GM11168 (cell line): ENCODE measurements around the gene GABBR1.

Experiments
- in situ Hi-C: fragments of 300-500 bp; cut with MboI; formaldehyde crosslinking; loops from one replicate; pipeline ENCODE4 v1.12.0; 2022; ENCODE audit warnings: low sequenced_read_pairs; ENCODE audit not compliant: unreplicated experiment

GABBR1 gene

GRCh38 chr6:29530671-29531310 lies 102.2 kb downstream of the GABBR1 start:
- in situ Hi-C loops = no loop called here

- in situ Hi-C loops = no loop called here
These were observed 103.0 kb downstream of the GABBR1 start for GRCh38 chr6:29529956-29530355.

- in situ Hi-C loops = no loop called here
These were observed 103.9 kb downstream of the GABBR1 start for GRCh38 chr6:29528988-29529560.

- in situ Hi-C loops = no loop called here
These were observed 104.6 kb downstream of the GABBR1 start for GRCh38 chr6:29528300-29528931.

GRCh38 chr6:29527564-29527963 lies 105.4 kb downstream of the GABBR1 start:
- in situ Hi-C loops = no loop called here

GRCh38 chr6:29527126-29527525 lies 105.9 kb downstream of the GABBR1 start:
- in situ Hi-C loops = no loop called here

- in situ Hi-C loops = no loop called here
These were observed 107.7 kb downstream of the GABBR1 start for GRCh38 chr6:29525311-29525639.

GRCh38 chr6:29524444-29525310 lies 108.3 kb downstream of the GABBR1 start:
- in situ Hi-C loops = no loop called here

GRCh38 chr6:29524044-29524443 lies 108.9 kb downstream of the GABBR1 start:
- in situ Hi-C loops = no loop called here

GRCh38 chr6:29522227-29522626 lies 110.8 kb downstream of the GABBR1 start:
- in situ Hi-C loops = no loop called here

- in situ Hi-C loops = no loop called here
These were observed 111.8 kb downstream of the GABBR1 start for GRCh38 chr6:29521006-29521680.

- in situ Hi-C loops = no loop called here
These were observed 112.8 kb downstream of the GABBR1 start for GRCh38 chr6:29520232-29520631.

- in situ Hi-C loops = no loop called here
These were observed 113.5 kb downstream of the GABBR1 start for GRCh38 chr6:29519291-29520010.

GRCh38 chr6:29517728-29518440 lies 115.1 kb downstream of the GABBR1 start:
- in situ Hi-C loops = no loop called here

GRCh38 chr6:29517245-29517644 lies 115.7 kb downstream of the GABBR1 start:
- in situ Hi-C loops = no loop called here

- in situ Hi-C loops = no loop called here
These were observed 116.9 kb downstream of the GABBR1 start for GRCh38 chr6:29516108-29516507.

GRCh38 chr6:29510746-29511300 lies 122.2 kb downstream of the GABBR1 start:
- in situ Hi-C loops = no loop called here

GRCh38 chr6:29510202-29510601 lies 122.8 kb downstream of the GABBR1 start:
- in situ Hi-C loops = no loop called here
